ENCODE measurements around the gene PPP4R2.

PPP4R2 gene

DNA sequence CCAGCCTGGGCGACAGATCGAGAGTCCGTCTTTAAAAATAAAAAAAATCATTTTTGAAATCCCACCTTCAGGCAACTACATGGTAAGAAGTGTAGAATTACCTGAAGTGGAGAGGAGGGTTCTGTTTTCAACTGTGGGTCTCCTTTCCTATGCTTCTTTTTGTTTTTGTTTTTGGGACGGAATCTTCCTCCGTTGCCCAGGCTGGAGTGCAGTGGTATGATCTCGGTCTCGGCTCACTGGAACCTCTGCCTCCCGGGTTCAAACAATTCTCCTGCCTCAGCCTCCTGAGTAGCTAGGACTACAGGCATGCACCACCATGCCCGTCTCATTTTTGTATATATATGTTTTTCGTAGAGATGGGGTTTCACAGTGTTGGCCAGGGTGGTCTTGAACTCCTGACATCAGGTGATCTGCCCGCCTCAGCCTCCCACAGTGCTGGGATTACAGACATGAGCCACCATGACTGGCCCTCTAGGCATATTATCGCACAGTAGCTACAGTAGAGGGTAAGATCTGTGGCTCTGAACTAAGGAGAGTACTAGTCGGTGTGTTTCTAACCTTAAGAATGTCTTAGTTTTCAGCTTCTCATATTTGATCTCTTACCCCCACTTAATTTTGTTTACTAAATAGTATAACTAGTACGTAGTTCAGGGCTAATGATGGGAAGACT lies 73.3 kb downstream of the PPP4R2 start:
- DNase-seq (ENCODE audit: low read depth), result no peak

DNA sequence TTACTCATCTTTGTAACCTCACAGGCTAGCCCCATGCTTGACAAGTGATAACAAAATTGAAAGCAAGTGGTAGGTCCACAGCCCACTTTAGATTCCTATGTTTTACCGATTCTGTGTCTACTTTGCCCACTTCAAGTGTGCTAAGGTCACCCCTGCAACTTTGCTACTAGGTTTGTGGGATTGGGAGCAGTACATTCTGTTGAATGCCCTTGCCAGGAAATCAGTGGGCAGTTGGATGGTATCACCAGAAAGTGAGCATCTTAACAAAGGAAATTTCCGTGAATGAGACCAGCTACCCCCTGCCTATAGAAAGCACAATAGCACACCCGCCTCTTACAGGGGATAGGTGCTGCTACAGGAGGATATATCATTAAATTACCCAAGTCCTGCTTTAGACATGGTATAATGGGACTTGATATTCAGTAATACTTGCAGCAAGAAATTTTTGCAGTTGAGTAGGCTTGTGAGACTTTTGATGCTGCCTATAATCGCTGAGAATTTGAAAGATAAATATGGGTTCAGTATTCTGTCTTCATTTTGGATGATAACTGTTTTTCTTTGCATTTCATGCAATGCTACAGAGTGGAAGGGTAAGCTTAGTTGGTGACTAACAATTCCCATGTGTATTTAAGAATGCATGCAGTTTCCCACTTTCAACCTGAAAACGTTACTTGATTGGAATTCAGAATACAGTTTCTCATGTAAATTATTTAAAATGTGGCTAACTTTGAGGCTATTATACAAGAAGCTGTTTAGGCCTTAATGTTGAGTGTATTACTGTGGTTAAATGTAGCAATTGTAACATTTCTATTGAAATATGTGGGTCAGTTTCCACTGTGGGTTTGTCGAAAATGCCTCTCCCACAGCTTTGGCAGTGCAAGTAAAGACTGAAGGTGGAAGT lies 74.3 kb downstream of the PPP4R2 start:
- DNase-seq (ENCODE audit: low read depth), result peak; percentile 52

DNA sequence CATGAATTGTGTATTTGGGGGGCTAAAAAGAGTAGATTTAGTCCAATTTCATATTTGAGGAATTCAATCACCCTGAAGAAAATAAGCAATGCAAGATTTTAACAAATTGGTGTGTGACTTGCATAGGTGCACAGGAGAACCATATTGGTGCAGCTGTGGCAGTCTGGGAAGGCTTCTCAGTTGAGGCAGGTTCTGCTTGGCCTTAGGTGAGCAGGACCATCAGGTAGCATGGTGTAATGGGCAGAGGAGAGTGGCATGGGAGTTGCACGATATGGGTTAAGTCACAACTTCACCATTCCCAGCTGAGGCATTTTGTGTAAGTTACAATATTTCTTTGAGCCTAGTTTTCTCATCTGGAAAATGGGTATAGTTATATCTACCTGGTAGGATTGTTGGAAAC lies 75.3 kb downstream of the PPP4R2 start:
- DNase-seq (ENCODE audit: low read depth), result no peak

DNA sequence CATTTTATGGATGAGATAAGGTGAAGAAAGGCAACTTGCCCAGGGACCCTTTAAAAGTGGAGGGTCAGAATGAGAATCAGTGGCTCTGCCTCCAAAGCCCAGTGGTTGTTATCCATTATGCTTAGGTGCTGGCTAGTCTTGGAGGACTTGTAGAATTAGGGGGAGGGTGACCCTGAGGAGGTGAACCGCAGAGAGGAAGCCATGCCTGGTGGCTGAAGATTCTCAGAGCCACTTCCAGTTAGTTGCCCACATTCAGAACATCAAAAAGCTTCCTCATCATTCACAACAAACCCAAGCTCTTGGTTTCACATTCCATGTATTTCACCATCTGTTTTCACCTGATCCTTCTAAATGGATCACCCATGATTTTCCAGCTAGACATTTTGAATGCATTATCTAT lies 76.0 kb downstream of the PPP4R2 start:
- no peak for DNase-seq (ENCODE audit: low read depth)

DNA sequence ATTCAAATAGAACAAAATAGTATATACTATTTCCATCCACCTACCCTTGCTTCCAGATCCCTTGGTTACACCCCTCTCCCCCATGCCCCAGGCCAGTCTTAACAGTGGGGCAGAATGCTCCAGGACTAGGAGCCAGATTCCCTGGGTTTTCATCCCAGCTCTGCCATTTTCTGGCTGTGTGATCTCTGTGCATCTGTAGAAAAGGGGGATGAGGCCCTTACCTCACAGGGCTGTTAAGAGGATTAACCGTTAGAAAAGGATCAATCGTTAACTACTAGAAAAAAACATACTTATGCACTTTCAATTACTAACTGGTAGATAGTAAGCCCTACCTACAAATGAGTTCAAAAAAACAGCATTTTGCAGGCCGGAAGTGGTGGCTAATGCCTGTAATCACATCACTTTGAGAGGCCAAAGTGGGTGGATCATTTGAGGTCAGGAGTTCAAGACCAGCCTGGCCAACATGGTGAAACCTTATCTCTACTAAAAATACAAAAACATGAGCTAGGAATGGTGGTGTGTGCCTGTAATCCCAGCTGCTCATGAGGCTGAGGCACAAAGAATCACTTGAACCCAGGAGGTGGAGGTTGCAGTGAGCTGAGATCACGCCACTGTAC lies 76.6 kb downstream of the PPP4R2 start:
- no peak for DNase-seq (ENCODE audit: low read depth)

DNA sequence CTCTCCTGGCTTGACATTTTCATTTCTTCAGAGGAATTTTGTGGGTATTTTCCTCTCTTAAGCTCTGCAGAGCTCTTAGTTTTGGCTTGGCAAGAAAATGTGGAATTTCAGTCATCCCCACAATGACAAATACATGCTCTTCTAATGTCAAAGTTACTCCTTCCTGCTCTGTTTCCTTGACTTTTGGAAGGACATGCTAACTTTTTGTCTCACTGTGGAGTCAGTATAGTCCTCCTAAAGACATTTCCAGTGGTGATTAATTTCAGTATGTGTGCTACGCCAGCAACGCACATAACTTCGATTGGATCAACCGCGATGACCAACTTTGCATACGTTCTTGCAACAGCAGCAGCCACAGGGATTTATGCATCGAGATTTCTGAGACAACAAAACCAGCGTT lies 78.2 kb downstream of the PPP4R2 start:
- no peak for DNase-seq (ENCODE audit: low read depth)

DNA sequence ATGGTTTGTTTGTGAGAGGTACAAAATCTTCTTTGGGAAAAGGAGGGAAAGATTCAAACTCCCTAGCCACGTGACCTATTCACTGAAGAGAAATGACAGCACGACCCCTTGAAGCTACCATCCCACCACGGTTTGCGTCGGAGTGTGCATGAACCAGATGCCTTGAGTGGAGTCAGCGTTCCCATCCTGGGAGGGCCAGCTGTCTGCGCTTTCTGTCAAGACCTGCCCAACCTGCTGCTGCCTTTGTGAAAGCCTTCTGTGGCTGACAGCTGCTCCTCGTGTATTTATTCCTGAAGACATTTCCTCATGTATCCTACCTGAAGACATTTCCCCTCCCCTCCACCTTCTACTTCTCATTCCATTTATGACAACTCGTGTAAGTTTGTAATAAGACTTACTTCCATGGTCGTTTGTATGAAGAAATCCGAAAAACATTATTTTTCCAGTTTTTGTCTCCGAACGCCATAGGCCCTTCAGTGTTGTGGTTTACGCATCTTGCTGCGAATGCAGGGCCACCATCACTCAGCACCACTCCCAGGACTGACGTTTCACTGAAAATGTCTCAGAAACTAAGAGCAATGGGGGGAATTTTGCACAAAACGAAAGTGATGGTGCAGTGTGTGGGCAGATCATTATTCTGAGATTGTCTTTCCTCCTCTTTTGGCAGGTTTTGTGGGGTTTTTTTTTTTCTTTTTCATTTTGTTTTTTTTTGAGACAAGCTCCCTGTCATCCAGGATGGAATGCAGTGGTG lies 83.8 kb downstream of the PPP4R2 start:
- no peak for DNase-seq (ENCODE audit: low read depth)

DNA sequence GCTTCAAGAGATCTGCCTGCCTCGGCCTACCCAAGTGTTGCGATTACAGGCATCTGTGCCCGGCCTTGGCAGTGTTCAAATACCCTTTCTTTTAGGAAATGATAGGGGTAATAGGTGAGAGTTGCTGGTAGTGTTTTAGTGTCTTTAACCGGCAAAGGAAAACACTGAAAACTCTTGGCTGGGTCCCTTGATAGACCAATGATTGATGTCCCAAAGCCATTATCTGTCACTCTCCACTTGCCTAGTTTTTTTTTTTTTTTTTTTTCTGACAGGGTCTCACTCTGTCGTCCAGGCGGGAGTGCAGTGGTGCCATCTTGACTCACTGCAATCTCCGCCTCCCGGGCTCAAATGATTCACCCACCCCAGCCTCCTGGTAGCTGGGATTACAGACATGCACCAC lies 84.5 kb downstream of the PPP4R2 start:
- DNase-seq (ENCODE audit: low read depth), result no peak

DNA sequence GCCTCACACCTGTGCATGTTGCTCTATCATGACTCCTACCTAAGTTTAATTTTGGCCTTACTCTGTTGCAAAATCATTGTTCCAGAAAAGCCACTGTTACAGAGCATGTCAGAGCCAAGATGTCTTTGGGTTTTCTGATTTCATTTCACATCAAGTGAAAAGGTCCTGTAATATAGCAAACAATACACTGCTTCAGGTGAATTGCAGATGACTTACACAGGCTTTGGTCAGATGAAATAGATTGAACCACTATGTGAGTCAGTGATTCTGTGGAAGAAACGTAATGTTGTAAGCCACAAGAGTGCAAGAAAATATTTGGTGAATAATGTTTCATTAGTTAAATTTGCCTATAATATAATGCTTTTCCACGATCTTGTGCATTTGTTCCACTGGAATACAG lies 87.6 kb downstream of the PPP4R2 start:
- DNase-seq (ENCODE audit: low read depth), result no peak

DNA sequence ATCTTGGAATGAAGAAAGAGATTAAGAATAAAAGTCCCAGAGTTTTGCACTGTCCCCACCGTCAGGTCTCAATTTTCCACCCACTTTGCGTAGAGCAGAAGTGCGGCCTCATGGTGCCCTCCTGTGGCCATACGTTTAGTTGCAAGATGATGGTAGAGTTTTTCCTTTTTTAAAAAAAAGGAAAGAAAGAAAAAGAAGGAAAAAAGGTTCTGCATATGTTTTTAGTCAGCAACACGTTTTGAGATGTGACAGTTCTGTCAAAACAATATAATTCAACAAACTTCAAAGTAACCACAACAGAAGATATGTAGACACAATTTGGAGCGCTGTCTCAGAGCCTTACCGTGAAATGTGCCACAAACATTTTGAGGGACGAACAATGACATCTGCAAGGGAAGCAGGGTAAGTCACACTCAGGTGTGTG lies 89.5 kb downstream of the PPP4R2 start:
- peak; percentile 21 for DNase-seq (ENCODE audit: low read depth)

DNA sequence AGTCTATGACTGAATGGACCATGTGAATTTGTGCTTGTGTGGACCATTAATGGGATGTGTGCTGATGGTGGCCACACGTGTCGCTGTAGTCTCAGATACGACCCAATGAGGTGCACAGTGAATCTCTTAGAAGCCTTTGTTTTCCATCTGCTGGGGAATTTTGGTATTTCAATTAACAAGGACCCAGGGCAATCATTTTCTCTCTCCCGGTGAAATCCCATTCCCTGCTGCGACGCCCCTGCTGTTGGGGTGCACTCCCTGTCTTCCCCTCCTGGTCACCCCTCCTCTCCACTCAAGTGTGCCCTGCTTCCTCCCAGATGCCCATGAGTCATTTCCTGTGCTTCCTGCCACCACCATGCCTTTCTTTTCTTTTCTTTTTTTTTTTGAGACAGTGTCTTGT lies 97.5 kb downstream of the PPP4R2 start:
- DNase-seq (ENCODE audit: low read depth), result no peak

DNA sequence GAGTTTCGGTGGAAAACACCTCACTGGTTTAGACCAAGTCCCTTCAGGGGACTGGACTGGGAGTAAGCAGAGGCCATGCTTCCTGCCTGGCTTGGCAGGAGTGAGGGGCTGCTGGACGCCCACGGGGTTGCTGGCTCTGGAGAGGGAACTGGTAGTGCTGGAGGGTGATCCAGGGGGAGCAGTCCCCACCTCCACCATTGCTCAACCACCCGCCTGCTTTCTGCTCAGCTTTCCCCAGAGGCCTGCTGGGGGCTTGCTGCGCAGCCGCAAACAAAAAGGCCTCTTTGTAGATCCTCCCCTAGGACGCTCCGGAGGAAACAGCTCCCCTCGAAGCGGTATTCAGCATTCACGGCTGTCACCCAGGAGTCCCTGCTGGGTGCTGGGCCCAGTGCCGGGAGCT lies 98.3 kb downstream of the PPP4R2 start:
- no peak for DNase-seq (ENCODE audit: low read depth)

DNA sequence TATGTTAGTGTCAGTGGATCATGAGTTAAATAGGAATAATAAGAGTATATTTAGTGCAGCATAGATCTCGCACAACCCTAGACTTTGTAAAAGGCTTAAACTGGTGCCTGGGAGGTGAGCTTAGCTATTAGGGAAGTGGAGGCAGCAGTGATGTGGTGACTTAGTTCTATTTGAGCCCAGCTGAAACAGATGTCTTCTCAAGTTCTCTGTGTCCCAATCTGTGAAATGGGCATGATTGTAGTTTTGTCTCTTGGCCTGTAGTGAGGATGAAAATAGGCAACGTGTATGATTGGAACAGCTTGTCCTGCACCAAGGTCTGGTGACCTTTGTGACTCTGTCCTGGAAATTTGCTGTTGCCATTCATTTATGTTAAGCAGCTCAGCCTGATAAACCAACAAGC lies 99.6 kb downstream of the PPP4R2 start:
- DNase-seq (ENCODE audit: low read depth), result no peak

DNA sequence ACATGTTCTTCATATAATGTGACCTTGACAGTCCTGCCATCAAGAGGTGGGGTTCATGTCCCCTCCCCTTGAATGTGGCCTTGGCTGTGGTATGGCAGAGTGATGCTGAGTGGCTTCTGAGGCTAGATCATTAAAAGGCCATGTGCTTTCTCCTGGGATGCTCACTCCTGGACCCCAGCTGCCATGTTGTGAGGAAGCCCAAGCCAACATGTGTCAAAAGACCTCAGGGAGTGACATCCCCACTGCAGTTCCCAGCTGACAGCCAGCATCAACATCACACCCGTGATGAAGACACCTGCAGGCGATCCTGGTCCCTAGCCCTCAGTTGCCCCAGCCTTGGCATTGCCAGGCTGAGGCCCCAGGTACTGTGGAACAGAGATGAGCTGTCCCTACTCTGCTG lies 101.4 kb downstream of the PPP4R2 start:
- no peak for DNase-seq (ENCODE audit: low read depth)

DNA sequence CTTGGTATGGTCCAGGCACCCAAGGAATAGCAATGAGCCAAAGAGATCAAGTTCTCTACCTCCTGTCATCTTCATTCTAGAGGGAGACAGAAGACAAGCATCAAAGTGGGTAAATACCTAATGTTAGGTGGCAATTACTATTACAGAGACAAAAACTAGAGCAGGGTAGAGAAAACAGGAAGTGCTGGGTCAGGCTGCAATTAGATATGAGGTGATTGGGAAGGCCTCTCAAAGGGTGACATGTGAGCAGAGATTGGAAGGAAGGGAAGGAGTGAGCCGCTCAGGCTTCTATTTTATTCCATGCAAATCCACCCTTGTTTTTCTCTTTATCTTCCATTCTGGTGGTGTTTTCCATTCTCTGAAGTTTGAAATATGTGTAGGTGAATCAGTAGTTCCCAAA lies 102.3 kb downstream of the PPP4R2 start:
- no peak for DNase-seq (ENCODE audit: low read depth)

DNA sequence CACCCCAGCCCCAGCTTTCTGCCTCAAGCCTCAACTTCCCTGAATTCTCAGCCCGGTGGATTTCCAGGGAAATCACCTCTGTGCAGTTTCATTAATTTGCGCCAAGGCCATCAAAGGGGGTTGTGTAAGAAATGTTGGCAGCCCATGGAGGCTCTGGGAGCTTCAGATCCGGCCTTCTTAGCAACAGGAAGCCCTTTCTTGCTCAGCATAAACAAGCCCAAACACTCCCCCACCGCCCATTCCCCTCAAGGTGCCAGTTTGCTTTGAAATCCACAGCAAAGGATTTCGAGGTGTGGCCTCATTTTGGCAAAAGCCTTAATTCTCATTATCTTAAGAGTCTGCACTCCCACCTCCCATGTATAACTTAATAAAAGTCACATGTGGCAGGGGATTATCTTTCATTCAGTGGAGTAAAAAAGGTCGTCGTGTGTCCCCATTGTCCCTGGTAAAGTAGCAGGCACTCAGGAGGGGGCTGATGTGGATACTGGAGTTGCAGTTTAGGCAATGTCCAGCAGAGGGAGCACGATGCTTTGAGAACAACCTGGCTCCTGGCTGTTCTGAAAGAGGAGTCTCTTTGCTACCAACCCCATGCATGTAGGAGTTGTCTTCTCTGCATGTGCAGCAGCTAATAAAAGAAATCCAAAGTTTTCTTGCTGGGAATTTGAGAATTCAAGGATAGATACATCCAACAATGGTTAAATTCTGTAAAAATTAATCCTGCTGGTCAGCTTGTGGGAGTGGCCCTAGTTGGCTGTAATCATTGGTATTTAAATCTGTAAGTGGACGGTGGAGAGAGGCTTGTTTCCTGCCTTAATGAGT lies 104.3 kb downstream of the PPP4R2 start:
- DNase-seq (ENCODE audit: low read depth), result peak; percentile 68

DNA sequence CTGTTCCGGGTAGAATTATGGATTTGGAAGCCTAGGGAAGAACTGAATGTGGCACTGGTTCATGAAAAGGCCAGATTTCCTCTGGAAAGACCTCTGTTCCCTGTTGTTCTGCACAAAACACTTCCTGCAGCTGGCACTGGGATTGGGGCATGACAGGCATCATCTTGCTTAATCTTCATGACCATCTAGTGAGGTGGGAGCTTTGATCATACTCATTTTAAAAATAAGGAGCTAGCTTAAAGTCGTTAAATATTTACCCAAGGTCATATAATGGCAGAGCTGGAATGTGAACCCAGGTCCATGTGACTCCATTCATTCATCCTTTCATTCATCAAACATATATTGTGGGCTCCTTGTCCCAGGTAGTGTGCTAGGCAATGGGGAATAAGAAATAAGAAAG lies 105.3 kb downstream of the PPP4R2 start:
- DNase-seq (ENCODE audit: low read depth), result no peak

DNA sequence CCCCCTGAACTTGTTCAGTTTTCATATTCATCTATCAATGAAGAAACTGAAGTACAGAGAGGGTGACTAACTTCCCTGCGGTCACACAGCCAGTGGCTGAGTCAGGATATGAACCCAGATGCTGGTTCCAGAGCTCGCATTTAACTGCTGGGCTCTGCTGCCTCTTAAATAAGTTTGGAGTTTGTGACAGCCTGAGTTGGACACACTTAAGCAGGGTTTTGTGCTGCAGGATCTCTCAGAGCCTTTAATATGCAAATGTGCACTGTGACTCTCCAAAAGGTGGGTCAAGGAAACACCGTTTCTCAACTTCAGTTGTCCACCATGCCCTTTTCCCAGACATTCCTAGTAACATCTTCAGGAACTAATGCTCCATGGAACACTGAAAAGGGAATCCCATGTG lies 110.6 kb downstream of the PPP4R2 start:
- no peak for DNase-seq (ENCODE audit: low read depth)

DNA sequence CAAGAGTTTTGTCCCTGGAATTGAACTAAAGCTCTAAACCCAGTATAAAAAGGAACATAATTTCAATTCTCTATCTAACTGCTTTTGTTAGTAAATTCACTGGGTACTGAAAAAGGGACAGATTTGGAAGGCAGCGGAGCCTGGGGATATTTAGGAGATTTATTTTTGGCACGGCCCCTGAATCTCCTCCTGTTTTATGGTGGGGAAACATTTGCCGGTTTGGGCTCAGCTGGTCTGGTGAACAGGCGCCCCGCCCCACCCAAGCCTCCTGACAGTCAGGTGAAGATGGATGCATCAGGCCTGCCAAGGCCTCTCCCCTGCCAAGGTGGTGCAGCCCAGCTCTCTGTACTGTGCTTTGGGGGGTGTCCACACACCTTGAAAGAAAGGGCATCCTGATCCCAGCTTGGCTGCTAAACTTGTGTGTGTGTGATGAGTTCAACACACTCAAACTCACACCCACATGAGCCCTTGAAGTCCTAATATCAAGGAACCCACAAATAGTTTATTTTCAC lies 111.1 kb downstream of the PPP4R2 start:
- no peak for DNase-seq (ENCODE audit: low read depth)

DNA sequence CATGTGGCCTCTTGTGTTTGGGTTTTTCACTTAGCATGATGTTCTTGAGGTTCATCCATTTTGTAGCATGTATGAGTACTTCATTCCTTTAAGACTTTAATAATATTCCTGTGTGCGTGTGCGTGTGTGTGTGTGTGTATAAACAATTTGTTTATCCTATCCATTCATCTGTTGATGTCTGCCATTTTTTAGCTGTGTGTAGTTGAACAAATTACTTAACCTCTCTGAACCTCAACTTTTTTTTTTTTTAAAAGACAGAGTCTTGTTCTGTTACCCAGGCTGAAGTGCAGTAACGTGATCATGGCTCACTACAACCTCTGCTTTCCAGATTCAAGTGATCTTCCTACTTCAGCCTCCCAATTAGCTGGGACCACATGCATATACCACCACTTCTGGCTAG lies 112.1 kb downstream of the PPP4R2 start:
- no peak for DNase-seq (ENCODE audit: low read depth)

DNA sequence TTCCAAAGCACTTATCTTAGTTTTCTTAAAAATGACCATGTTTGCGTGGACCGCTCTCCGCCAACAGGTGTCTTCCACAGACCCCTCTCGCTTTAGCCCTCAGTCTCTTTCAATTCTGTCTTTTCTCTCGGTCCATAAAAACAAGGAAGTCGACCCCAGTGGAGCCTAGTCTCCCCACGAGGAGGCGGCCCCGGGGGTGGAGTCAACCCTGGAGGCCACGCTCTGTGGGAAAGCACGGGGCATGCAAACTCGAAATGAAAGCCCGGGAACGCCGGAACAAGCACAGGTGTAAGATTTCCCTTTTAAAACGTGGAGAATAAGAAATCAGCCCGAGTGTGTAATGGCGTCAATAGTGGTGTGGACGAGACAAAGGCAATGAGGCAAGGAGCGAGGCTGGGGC lies 113.9 kb downstream of the PPP4R2 start:
- DNase-seq (ENCODE audit: low read depth), result no peak
